MM.1S (cell line): Measurements from ENCODE around the gene IFNGR2.

Experiments
- DNase-seq: peaks from one replicate; pipeline ENCODE4 v3.0.0-alpha.2; 2015
- H2AFZ ChIP-seq: fragments of 300-600 bp; sonication (generic); 2 replicates; pipeline ENCODE4 v1.6.0; 2016; ENCODE audit warnings: antibody characterized with exemption, low read length
- H3F3A ChIP-seq: fragments of 300-600 bp; sonication (generic); 2 replicates; pipeline ENCODE4 v1.6.1; 2016; ENCODE audit warnings: mild to moderate bottlenecking, antibody characterized with exemption, low read length, moderate library complexity, mixed read lengths; ENCODE audit not compliant: insufficient read depth
- H3K27ac ChIP-seq: fragments of 300-600 bp; sonication (generic); 2 replicates; pipeline ENCODE4 v1.5.1; 2016; ENCODE audit warnings: mild to moderate bottlenecking, low read length
- H3K27me3 ChIP-seq: fragments of 300-600 bp; sonication (generic); replicated peaks from 2 replicates; pipeline ENCODE4 v1.6.0; 2016; ENCODE audit warnings: low read length; ENCODE audit not compliant: insufficient read depth
- H3K36me3 ChIP-seq: fragments of 300-600 bp; sonication (generic); replicated peaks from 2 replicates; pipeline ENCODE4 v1.6.1; 2016; ENCODE audit warnings: mild to moderate bottlenecking, low read length, mixed read lengths; ENCODE audit not compliant: insufficient read depth
- H3K4me1 ChIP-seq: fragments of 300-600 bp; sonication (generic); 2 replicates; pipeline ENCODE4 v1.6.1; 2016; ENCODE audit warnings: low read length, mixed read lengths
- H3K4me2 ChIP-seq: fragments of 300-600 bp; sonication (generic); 2 replicates; pipeline ENCODE4 v1.6.0; 2016; ENCODE audit warnings: low read depth, low read length
- H3K4me3 ChIP-seq: fragments of 300-600 bp; sonication (generic); 2 replicates; pipeline ENCODE4 v1.5.1; 2016; ENCODE audit warnings: low read length, mixed read lengths
- H3K79me2 ChIP-seq: fragments of 300-600 bp; sonication (generic); 2 replicates; pipeline ENCODE4 v1.6.1; 2016; ENCODE audit warnings: mixed run types, low read length, mixed read lengths
- H3K9ac ChIP-seq: fragments of 300-600 bp; sonication (generic); 2 replicates; pipeline ENCODE4 v1.6.1; 2016; ENCODE audit warnings: low read length, mixed read lengths
- H3K9me2 ChIP-seq: fragments of 300-600 bp; sonication (generic); replicated peaks from 2 replicates; pipeline ENCODE4 v1.6.1; 2016; ENCODE audit warnings: mild to moderate bottlenecking, low read length, mixed read lengths; ENCODE audit not compliant: insufficient read depth
- H3K9me3 ChIP-seq: fragments of 300-600 bp; sonication (generic); replicated peaks from 2 replicates; pipeline ENCODE4 v1.6.1; 2016; ENCODE audit warnings: mild to moderate bottlenecking, low read length, mixed read lengths; ENCODE audit not compliant: insufficient read depth
- H4K20me1 ChIP-seq: fragments of 300-600 bp; sonication (generic); 2 replicates; pipeline ENCODE4 v1.6.1; 2016; ENCODE audit warnings: mild to moderate bottlenecking, low read length, moderate library complexity, mixed read lengths; ENCODE audit not compliant: insufficient read depth
- CTCF ChIP-seq: fragments of 300-600 bp; sonication (generic); IDR thresholded peaks from 2 replicates; pipeline ENCODE4 v1.5.1; 2016; ENCODE audit warnings: antibody characterized with exemption, low read length, mixed read lengths
- EZH2 ChIP-seq: fragments of 300-600 bp; sonication (generic); optimal IDR thresholded peaks from 2 replicates; pipeline ENCODE3; 2017; ENCODE audit warnings: low read depth, mild to moderate bottlenecking, antibody characterized with exemption, low read length, mixed read lengths
- EZH2phosphoT487 ChIP-seq: fragments of 300-600 bp; sonication (generic); IDR thresholded peaks from 2 replicates; pipeline ENCODE4 v1.6.1; 2018; ENCODE audit warnings: antibody characterized with exemption, low read length

IFNGR2 gene

GRCh38 chr21:33357177-33357576 lies 46.0 kb upstream of the IFNGR2 start:
- Histone ChIP-seq H3F3A (peaks cover 14% of the 10 kb centered on the region), H3K4me3 (no peak overlapping the region), H4K20me1 (no peaks in the 10 kb centered on the region), H3K4me2 (no peak overlapping the region), H2AFZ (no peak overlapping the region), H3K9me3 (no peaks in the 10 kb centered on the region), H3K36me3 (peaks cover 6% of the 10 kb centered on the region), H3K9ac (no peak overlapping the region), H3K79me2 (peaks cover 10% of the 10 kb centered on the region), H3K27ac (no peak overlapping the region), H3K4me1 (peaks cover 24% of the 10 kb centered on the region), H3K9me2 (no peaks in the 10 kb centered on the region), H3K27me3 (no peaks in the 10 kb centered on the region)
- TF ChIP-seq EZH2phosphoT487 (no peak), EZH2 (no peak), CTCF (no peak)
- no peak for DNase-seq

- Histone ChIP-seq H3K36me3 (peaks cover 6% of the 10 kb centered on the region; the same call in 1 of the 2 replicates), H3F3A (peaks cover 14% of the 10 kb centered on the region), H3K4me2 (no peak overlapping the region), H3K27ac (no peak overlapping the region), H4K20me1 (no peaks in the 10 kb centered on the region), H3K4me3 (no peak overlapping the region), H3K9me2 (no peaks in the 10 kb centered on the region), H2AFZ (no peak overlapping the region), H3K27me3 (no peaks in the 10 kb centered on the region), H3K79me2 (peaks cover 10% of the 10 kb centered on the region), H3K9ac (no peak overlapping the region), H3K4me1 (peaks cover 27% of the 10 kb centered on the region), H3K9me3 (no peaks in the 10 kb centered on the region)
- no peak for DNase-seq
- TF ChIP-seq CTCF (no peak), EZH2phosphoT487 (no peak)
These were observed 43.8 kb upstream of the IFNGR2 start for GRCh38 chr21:33359446-33359845.

GRCh38 chr21:33360281-33360680 lies 42.9 kb upstream of the IFNGR2 start:
- no peak overlapping the region for H3K9ac ChIP-seq
- H3K79me2 ChIP-seq = peaks cover 10% of the 10 kb centered on the region
- no peak overlapping the region for H3K4me3 ChIP-seq
- no peaks in the 10 kb centered on the region for H3K27me3 ChIP-seq
- H3K9me2 ChIP-seq = no peaks in the 10 kb centered on the region
- H3K36me3 ChIP-seq = peaks cover 6% of the 10 kb centered on the region; the same call in 1 of the 2 replicates
- H3K4me2 ChIP-seq = peak overlapping the region; percentile 63; the same call in 1 of the 2 replicates
- H3K9me3 ChIP-seq = no peaks in the 10 kb centered on the region
- no peak for TF ChIP-seq EZH2
- no peak for TF ChIP-seq CTCF
- TF ChIP-seq EZH2phosphoT487 = no peak
- no peak overlapping the region for H3K27ac ChIP-seq
- H2AFZ ChIP-seq = no peak overlapping the region
- no peaks in the 10 kb centered on the region for H4K20me1 ChIP-seq
- H3F3A ChIP-seq = peaks cover 14% of the 10 kb centered on the region
- DNase-seq = no peak
- peaks cover 19% of the 10 kb centered on the region for H3K4me1 ChIP-seq
